GM23338 (cell line): ENCODE measurements around the gene ZNF317.

Experiments
- CTCF ChIP-seq, 2 experiments: fragments of 200-600 bp in 1 of 2; sonication (generic) in 1 of 2; conservative IDR thresholded peaks; 2 replicates each; pipeline versions ENCODE4 v1.5.1 to v1.6.1; 2016 to 2017; ENCODE audit warnings: antibody characterized with exemption in 2 of 2, low read depth in 2 of 2, mild to moderate bottlenecking in 2 of 2, moderate library complexity in 1 of 2
- EZH2 ChIP-seq: fragments of 200-600 bp; sonication (generic); IDR thresholded peaks from one replicate; pipeline ENCODE4 v1.8.0; 2017; ENCODE audit warnings: antibody characterized with exemption, mild to moderate bottlenecking, low read depth; ENCODE audit not compliant: unreplicated experiment
- EZH2phosphoT487 ChIP-seq: fragments of 200-600 bp; sonication (generic); IDR thresholded peaks from one replicate; pipeline ENCODE4 v1.8.1; 2018; ENCODE audit warnings: antibody characterized with exemption; ENCODE audit not compliant: unreplicated experiment
- POLR2AphosphoS5 ChIP-seq: IDR thresholded peaks from 2 replicates; pipeline ENCODE4 v1.6.1; 2016; ENCODE audit warnings: antibody characterized with exemption, low read depth
- REST ChIP-seq: IDR thresholded peaks from one replicate; pipeline ENCODE4 v1.6.1; 2018; ENCODE audit warnings: antibody characterized with exemption; ENCODE audit not compliant: unreplicated experiment

GRCh38 chr19:9187191-9187590 is 47.0 kb downstream of the ZNF317 start:
- TF ChIP-seq REST, result no peak
- TF ChIP-seq CTCF (conservative IDR thresholded peaks at IDR 0.05; ENCODE audit: low read depth in 2 of 2), result no peak
- no peak for TF ChIP-seq POLR2AphosphoS5
- no peak for TF ChIP-seq EZH2
- no peak for TF ChIP-seq EZH2phosphoT487
